H1 (cell line): Measurements from ENCODE around the gene ABLIM1. TPM values are rescaled to one million over a fixed set of nuclear protein-coding genes. Genes with fewer than 3 reads are reported as not detected.
A peak's percentile ranks its signal among the peaks of the same experiment; 100 is the strongest.

Source experiments
- BRCA1 ChIP-seq: IDR thresholded peaks from 2 replicates; pipeline ENCODE4 v1.6.1; 2012; ENCODE audit warnings: low read depth, low read length, improper control_type of control experiment
- CEBPB ChIP-seq: IDR thresholded peaks from 2 replicates; pipeline ENCODE4 v1.6.1; 2012; ENCODE audit warnings: low read depth, low read length
- EP300 ChIP-seq, 2 experiments: IDR thresholded peaks; 1 replicate in 1 of 2; 2 replicates in 1 of 2; pipeline ENCODE4 v1.6.1; 2011 to 2012; ENCODE audit warnings: low read depth in 2 of 2, low read length in 2 of 2, mild to moderate bottlenecking in 2 of 2, borderline replicate concordance in 1 of 2, inconsistent platforms in 1 of 2, moderate library complexity in 1 of 2
- EZH2 ChIP-seq: fragments of 200-600 bp; sonication (generic); IDR thresholded peaks from 2 replicates; pipeline ENCODE4 v1.7.1; 2012; ENCODE audit warnings: low read depth, mild to moderate bottlenecking, moderate library complexity, low read length, inconsistent platforms; ENCODE audit not compliant: severe bottlenecking
- GTF2F1 ChIP-seq: IDR thresholded peaks from 2 replicates; pipeline ENCODE4 v1.6.1; 2012; ENCODE audit warnings: low read depth, low read length, improper control_type of control experiment, borderline replicate concordance
- HDAC2 ChIP-seq, 2 experiments: fragments of 300-600 bp in 1 of 2; sonication (generic) in 1 of 2; IDR thresholded peaks; 2 replicates each; pipeline ENCODE4 v1.6.1; 2011 to 2012; ENCODE audit warnings: low read depth in 2 of 2, low read length in 2 of 2, mild to moderate bottlenecking in 2 of 2, moderate library complexity in 2 of 2, borderline replicate concordance in 1 of 2, inconsistent platforms in 1 of 2
- JUND ChIP-seq: IDR thresholded peaks from 2 replicates; pipeline ENCODE4 v1.6.1; 2011; ENCODE audit warnings: mild to moderate bottlenecking, improper control_type of control experiment, low read length
- KDM1A ChIP-seq: fragments of 200-600, 300-600 bp; sonication (generic); IDR thresholded peaks from 2 replicates; pipeline ENCODE4 v1.7.1; 2016; ENCODE audit warnings: mild to moderate bottlenecking, low read length, borderline replicate concordance
- MAFK ChIP-seq: IDR thresholded peaks from 2 replicates; pipeline ENCODE4 v1.6.1; 2012; ENCODE audit warnings: low read depth, mild to moderate bottlenecking, improper control_type of control experiment, low read length
- RAD21 ChIP-seq, 2 experiments: IDR thresholded peaks in 1 of 2; conservative IDR thresholded peaks in 1 of 2; 2 replicates each; pipeline ENCODE4 v1.6.1; 2011; ENCODE audit warnings: low read depth in 2 of 2, low read length in 2 of 2, improper control_type of control experiment in 1 of 2, inconsistent platforms in 1 of 2, mild to moderate bottlenecking in 1 of 2, moderate library complexity in 1 of 2
- RXRA ChIP-seq: IDR thresholded peaks from 2 replicates; pipeline ENCODE4 v1.6.1; 2011; ENCODE audit warnings: low read depth, mild to moderate bottlenecking, low read length, moderate library complexity; ENCODE audit not compliant: insufficient read depth
- SIX5 ChIP-seq: IDR thresholded peaks from 2 replicates; pipeline ENCODE4 v1.6.1; 2011; ENCODE audit warnings: mild to moderate bottlenecking, low read depth, low read length
- SP1 ChIP-seq: IDR thresholded peaks from 2 replicates; pipeline ENCODE4 v1.6.1; 2011; ENCODE audit warnings: low read depth, low read length
- TAF1 ChIP-seq: IDR thresholded peaks from 2 replicates; pipeline ENCODE4 v1.6.1; 2011; ENCODE audit warnings: mild to moderate bottlenecking, low read depth, low read length
- TAF7 ChIP-seq: optimal IDR thresholded peaks from 2 replicates; pipeline ENCODE3; 2011; ENCODE audit warnings: low read depth, mild to moderate bottlenecking, inconsistent platforms, low read length, moderate library complexity, borderline replicate concordance
- TCF12 ChIP-seq: IDR thresholded peaks from 2 replicates; pipeline ENCODE4 v1.6.1; 2011; ENCODE audit warnings: low read depth, mild to moderate bottlenecking, low read length
- YY1 ChIP-seq: IDR thresholded peaks from 2 replicates; pipeline ENCODE4 v1.6.1; 2011; ENCODE audit warnings: low read depth, mild to moderate bottlenecking, low read length
- polyA plus RNA-seq, 7 experiments: library from polyadenylated mRNA; depleted of rRNA in 3 of 7; stranded (reverse) in 5 of 7; unstranded in 2 of 7; fragments of >200 nt in 5 of 7; fragments of 200-250 nt in 2 of 7; gene quantifications; 1 replicate in 5 of 7; 2 replicates in 1 of 7; 4 replicates in 1 of 7; pipeline versions ENCODE4 v1.2.1 to v1.2.3, GENCODE V29; 2011 to 2013; ENCODE audit warnings: missing spikeins in 2 of 7, mixed read lengths in 2 of 7
- total RNA-seq: library from RNA; stranded (reverse); fragmentation: NEBNext Ultra II Directional; extraction: Animal tissue kit (Norgen Biotek cat#: 25700); gene quantifications from 2 replicates; pipeline ENCODE4 v1.2.1, GENCODE V29; 2021
- TF ChIP-seq, protein P1 (sequence below): IDR thresholded peaks from 2 replicates; pipeline ENCODE4 v1.6.1; 2011; ENCODE audit warnings: low read depth, mild to moderate bottlenecking, low read length; ENCODE audit not compliant: insufficient read depth
- TF ChIP-seq, protein P2 (sequence below): IDR thresholded peaks from 2 replicates; pipeline ENCODE4 v1.6.1; 2012; ENCODE audit warnings: low read length, inconsistent platforms

Gene ABLIM1
- total and polyA plus RNA-seq, 2 of the 8 experiments (the other 6 are each of a cell fraction or from before 2014, with no cell fraction given): 51.2 to 51.7 TPM

DNA sequence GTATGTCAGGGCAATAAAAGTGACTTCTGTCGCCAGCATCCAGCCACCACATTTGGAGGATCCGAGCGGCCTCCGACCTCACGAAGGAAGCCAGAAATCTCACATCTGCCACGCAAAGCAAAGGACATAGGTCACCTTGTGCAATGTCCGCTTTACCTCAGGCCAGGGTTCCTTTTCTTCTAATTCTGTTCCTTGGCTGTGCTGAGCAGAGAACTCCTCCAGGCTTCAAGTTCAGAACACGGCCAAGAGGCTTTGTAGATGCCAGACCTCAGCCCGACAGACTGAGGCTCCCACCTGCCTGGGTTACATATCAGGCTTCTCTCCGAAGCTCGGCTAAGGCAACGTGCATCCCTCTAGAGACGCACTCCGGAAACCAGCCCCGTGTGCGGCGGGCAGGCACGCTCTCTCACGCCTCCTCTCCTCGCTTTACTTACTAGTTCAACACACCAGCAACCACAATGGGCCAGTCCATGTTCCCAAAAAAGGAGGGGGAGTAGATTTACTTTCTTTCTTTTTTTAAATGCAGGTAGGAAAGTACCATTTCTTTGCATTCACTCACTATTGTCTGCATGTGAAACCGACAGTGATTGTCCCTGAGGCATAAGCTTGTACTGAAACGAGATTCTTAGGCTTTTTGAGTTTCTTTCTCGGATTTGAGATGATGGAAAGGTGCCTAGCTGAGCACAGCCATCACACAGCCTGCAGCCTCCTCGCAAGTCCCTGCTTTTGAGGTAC is 131.4 kb downstream of the ABLIM1 start (continued):
- TF ChIP-seq SIX5: 0 out of 2 replicates have a peak, but pooled peaks have one; percentile 7
- TF ChIP-seq BRCA1: 0 out of 2 replicates have a peak, but pooled peaks have one; percentile 40
- 0 out of 2 replicates have a peak, but pooled peaks have one; percentile 26 for TF ChIP-seq TCF12
- TF ChIP-seq RAD21 (IDR thresholded peaks at IDR 0.05 in 1 of 2, conservative IDR thresholded peaks at IDR 0.05 in 1 of 2; ENCODE audit: low read depth in 2 of 2, low read length in 2 of 2): no peak
- TF ChIP-seq CEBPB: no peak
- no peak for TF ChIP-seq EZH2
- TF ChIP-seq TAF7: peak; percentile 62
- TF ChIP-seq HDAC2 (IDR thresholded peaks at IDR 0.05; ENCODE audit: borderline replicate concordance in 1 of 2, low read depth in 2 of 2, low read length in 2 of 2): 0 out of 4 replicates have a peak, but pooled peaks of 1 of the 2 experiments have one; percentile 24
- TF ChIP-seq EP300 (IDR thresholded peaks at IDR 0.05; ENCODE audit: borderline replicate concordance in 1 of 2, low read depth in 2 of 2, low read length in 2 of 2): peak in 1 of 2 experiments; percentile 97; a peak in 2 of 3 replicates
- 0 out of 2 replicates have a peak, but pooled peaks have one; percentile 38 for TF ChIP-seq GTF2F1
- TF ChIP-seq TAF1: peak; percentile 95
- peak; percentile 49; the same call in 1 of the 2 replicates for TF ChIP-seq SP1
- TF ChIP-seq, protein P1, sequence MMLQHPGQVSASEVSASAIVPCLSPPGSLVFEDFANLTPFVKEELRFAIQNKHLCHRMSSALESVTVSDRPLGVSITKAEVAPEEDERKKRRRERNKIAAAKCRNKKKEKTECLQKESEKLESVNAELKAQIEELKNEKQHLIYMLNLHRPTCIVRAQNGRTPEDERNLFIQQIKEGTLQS: no peak
- TF ChIP-seq, protein P2, sequence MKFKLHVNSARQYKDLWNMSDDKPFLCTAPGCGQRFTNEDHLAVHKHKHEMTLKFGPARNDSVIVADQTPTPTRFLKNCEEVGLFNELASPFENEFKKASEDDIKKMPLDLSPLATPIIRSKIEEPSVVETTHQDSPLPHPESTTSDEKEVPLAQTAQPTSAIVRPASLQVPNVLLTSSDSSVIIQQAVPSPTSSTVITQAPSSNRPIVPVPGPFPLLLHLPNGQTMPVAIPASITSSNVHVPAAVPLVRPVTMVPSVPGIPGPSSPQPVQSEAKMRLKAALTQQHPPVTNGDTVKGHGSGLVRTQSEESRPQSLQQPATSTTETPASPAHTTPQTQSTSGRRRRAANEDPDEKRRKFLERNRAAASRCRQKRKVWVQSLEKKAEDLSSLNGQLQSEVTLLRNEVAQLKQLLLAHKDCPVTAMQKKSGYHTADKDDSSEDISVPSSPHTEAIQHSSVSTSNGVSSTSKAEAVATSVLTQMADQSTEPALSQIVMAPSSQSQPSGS: no peak
- no peak for TF ChIP-seq RXRA
- TF ChIP-seq KDM1A: no peak
- peak; percentile 85 for TF ChIP-seq JUND
- TF ChIP-seq YY1: no peak
- no peak for TF ChIP-seq MAFK
- TF ChIP-seq, all 59 proteins: peak for 22
